AG20443 (cell line): ENCODE data around the gene PAX6.
A peak's percentile ranks its signal among the peaks of the same experiment; 100 is the strongest.

Experiments
- DNase-seq: peaks from one replicate; pipeline ENCODE4 v3.0.0; 2012; ENCODE audit warnings: low spot score, mixed read lengths

PAX6 gene

DNA sequence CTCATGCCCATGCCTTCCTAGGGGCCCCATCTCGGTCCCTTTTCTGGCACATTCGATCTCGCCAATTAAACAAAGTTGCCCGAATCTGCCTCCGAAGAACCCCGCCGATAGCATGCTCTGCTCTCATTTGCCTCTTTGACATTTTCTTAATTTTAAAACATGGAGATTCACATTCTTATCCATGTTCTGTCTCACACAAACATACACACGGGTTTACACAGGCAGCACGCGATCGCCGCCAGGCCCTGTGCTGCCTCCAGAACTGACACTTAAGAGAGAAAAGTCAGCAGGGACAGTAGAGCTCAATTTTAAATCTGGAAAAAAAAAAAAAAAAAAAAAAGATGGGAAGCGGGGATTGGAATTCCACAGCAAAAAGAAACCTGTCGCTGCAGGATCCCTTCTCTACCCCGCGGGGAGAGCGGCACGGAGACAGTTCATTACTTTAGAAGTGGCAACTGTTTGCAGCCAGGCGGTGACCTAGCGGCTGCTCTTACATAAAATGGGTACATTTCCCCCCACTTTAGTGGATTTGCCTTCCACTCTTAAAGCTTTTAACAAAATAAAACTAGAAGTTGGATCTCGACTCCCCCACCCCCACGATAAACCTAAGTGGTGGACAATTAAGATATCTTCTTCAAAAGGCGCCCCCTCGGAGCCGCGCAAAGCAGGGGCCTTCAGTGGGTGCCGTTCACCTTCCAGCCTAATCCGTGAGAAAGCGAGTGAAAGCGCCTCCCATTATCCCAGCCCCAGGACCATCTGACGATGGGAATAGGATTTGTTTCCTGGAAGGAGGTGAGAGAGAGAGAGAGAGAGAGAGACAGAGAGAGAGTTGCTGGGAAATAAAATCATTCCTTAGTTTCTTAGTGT, 13.7 kb downstream of the PAX6 start:
- no peak for DNase-seq

DNA sequence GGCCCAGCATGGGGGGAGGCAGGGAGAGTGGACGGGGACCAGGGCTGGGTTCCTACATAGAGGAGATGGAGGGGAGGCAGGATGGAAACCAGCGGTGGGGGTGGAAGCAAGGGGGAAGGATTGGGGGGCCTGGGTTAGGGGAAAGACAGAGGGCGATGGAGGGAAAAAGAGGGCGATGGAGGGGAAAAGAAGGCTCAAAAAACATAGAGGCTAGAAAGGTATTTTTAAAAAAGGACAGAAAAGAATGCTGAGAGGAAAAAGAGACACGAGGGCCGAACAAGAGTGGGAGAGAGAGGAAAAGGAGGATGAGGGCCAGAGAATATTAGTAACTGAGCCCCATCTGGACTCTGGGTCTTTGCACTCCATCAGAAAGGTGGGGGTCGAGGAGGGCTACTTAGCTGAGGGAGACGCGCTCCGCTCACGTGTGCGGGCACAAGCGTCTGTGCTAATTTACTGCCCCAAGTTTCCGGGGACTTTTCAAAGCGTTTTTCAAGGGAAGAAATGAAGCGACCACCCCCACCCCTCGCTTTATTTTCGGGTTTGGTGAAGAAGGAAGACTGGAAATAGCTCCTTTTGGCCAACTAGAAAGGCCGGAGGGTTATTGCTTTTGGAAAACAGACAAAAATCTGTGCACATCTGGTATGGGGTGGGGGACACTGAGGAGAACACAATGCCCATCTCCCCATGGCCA, 14.5 kb downstream of the PAX6 start:
- DNase-seq = no peak

DNA sequence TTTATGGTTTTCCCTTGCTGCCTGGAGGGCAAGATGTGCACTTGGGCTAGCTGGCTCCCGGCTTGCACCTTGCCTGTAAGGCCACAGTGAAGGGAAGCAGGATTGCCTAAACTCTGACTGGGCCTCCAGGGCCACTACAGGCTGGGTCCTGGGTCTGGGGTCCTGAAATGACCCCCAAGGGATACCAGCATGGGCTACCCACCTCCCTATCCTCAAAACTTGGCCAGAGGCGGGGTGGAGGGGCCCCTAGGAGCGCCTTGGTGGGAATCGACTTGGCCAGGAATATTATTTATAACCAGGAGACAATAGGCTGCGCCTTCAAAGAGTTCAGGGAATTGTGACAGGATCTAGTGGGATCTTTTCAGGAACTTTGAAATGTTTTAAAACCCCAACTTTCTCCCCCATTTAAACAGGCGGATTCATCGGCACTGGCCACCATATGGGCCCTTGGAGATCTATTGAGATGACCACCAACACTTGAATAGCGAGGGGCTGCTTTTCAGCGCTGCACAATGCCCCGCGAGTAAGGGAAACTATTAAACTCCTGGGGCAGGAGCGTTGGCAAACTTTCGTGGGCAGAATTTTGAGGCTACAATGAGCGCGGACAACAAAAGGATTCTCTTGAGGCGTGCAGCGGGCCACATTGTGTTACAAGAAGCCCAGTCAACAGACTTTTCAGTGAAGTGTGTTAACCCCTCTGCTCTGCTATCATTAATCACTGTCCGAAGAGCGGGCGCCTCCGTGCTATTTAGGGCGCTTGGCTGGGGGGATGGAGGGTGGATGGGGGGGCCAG, 15.2 kb downstream of the PAX6 start:
- DNase-seq = no peak

DNA sequence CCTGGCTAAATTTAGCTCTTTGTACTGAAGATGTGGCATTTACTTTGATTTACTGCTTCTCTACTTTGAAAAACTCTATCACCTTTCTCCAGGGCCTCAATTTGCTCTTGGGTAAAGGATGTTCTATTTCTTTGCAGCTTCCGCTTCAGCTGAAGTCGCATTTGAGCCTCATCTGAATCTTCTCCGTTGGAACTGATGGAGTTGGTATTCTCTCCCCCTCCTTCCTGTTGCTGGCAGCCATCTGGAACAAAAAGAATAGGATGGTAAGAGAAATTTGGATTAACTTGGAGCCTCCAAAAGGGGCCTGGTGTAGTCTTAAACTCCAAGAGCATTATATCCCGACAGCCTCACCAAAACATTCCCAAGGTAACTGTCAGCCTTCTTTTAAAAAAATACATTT, 16.6 kb downstream of the PAX6 start:
- DNase-seq = no peak

DNA sequence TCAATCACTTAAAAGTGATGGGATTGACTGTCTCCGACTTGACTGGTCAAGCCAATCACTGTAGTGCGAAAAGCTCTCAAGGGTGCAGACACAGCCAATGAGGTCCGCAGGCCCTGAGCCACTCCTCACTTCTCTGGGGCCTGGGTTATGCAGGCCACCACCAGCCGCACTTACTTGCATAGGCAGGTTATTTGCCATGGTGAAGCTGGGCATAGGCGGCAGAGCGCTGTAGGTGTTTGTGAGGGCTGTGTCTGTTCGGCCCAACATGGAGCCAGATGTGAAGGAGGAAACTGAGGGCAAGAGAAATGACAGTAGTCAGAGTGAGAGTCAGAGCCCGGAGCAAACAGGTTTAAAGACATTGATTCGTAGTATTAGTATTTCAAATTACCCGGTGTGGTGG, 17.9 kb downstream of the PAX6 start:
- DNase-seq = no peak

DNA sequence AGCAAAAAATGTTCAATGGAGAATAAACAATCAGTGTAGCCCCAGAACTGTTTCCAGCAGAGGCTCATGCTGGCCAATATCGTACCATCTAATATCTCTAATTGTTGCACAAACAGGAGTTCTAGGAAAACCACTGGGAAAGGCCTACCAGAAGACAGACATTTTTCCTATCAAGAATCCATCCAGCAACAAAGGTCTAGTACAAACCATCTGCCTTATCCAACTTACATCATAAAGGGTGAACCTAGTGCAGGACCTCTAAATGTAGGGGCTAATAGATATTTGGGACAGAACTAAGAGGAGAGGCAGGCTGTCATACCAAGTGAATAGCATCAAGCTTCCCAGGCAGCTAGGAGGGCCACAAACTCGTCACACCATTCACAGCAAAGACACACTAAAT, 18.7 kb downstream of the PAX6 start:
- no peak for DNase-seq

DNA sequence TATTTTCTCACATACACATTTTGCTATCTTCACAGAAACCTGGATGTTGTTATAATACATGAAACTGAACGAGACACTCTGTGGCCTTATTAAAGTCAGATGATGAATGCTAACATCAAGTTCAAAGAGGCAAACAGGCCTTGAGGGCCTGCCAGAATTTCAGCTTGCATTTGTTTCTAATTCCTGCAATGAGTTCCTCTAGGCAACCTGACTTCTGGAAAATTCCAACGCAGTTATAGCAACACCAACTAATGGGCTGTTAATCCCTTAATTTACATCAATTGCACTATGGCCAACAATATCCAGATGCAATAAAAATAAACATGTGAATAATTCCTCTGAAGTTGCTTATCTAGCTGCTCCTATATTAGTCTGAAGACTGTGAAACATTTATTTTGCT, 19.1 kb downstream of the PAX6 start:
- DNase-seq = no peak

DNA sequence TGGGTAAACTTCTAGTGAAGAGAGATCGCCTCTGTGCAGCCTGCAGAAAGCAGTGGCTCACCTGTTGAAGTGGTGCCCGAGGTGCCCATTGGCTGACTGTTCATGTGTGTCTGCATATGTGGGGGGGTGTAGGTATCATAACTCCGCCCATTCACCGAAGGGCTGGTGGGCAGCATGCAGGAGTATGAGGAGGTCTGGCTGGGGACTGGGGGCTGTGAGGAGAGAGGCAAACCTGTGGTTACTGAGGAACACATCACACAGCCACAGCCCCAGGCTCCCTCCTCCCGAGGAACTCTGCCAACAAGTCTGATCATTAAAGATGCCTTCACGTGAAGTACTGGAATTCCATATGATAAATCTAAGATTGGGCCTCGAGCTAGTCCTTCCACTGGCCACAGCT, 20.5 kb downstream of the PAX6 start:
- no peak for DNase-seq

DNA sequence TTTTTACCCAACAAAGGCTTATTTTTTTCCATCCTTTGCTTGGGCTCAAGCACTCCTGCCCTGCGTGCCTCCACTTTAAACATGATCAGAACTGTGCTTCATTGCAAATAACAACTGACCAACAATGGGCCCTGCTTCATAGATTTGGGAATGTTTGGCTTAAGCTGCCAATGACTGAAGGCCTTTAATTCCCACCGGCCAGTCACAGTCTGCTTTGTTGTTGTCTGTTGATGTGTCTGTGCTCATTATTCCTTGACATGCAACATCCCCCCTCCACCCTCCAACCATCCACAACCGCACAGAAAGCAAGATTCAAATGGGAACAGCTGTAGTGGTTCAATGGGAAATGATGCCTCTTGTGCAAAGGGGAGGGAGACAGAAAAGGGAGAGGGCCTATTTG, 23.0 kb downstream of the PAX6 start:
- DNase-seq = no peak

DNA sequence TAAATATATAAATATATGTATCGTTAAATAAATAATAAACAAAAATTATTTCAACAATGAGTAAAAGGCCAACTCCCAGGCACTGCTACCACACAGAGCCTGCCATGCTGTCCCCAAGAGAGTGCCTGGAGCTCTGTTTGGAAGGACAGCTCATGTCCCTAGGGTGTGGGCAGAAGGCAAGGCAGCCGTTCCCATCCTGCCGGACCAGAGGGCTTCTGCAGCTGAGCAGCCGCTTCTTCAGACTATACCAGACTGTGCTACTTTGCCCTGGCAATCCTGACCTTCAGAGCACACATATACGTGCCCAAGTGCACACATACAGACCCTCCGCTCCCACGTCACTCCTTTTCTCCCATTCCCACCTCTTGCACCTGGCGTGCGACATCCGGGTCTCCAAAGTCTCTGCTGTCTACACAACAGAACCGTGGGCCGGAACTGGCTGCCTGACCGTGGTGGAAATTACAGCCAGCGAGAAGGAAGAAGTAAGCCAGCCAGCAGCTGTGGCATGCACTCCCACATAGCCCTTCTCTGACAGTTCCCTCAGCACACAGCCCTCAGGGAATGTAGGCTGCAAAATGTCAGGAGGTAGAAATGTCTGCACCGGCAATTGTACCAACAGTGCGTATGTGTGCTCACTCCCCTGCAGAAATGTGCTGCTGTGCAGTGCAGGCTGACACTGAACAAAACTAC, 24.0 kb downstream of the PAX6 start:
- no peak for DNase-seq

DNA sequence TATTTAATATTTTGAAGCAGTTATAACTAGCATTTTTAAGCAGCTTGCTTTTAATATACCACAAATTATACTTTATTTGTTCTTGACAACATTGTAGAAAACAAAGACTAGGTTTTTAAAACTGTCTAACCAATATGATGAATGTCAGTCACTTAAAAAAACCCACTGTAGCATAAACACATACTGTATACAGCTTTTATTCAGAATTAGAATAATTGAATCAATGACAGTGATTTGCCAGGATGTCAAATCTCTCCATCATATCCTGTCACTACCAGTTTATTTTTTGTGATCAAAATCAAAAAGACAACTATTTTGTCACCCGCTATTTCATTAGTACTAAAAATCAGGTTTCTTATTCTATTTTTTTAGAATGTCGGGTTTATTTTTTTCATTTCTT, 26.5 kb downstream of the PAX6 start:
- DNase-seq = no peak

DNA sequence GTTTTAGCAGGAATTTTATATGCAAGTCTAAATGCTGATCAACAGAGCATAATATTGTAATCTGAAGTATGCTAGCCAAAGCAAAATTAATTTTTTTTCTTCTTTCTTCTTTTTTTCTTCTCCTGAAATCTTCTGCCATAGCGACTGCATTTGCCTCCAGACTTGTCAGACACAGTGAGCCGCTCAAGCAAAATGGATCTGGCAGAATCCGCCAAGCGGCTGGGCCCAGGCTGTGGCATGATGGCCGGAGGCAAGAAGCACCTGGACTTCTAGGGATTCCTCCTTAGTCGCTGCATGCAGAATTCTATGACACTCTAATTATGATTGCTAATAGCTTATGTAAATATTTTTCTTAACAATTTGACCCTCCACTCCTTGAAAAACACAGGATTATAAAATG, 27.9 kb downstream of the PAX6 start:
- no peak for DNase-seq

DNA sequence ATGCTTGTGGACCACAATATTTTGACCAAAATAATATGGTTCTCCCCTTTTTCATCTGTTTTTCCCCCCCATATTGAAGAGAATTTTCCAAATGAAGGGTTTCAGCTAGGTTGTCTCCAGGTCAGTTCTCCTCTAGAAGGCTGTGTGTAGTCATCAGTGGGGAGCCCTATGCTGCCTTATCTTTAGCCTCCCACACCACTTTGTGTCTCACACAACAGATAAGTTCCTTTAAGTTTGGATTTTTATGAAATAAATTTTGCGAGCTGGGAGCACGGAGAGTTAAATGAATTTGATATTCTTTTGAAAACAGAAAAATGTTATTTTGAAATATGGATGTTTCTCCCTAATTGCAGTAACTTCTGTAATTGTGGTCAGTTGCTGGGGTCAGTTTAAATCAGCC, 28.9 kb downstream of the PAX6 start:
- DNase-seq = no peak

DNA sequence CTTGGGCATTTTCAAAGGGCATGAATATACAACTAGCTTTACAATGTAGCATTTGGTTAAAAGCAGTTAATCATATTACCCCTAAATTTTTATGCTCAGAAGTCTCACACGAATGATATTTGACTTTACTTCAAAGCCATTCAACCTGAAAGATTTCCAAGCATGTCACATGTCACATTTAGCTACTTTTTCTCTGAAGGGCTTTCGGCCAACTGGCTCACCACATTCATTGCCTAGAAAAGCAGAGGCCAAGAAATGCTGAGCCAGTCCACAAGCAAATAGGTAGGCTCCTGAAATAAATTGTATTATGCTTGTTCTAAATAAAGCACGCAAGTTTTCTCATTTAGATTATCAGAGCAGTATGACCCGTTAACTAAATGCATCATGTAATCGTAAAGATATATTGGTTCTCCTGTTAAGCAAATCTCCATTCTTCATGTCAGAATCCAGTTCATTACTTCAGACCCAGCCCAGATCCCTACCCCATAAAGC, 30.6 kb downstream of the PAX6 start:
- no peak for DNase-seq

DNA sequence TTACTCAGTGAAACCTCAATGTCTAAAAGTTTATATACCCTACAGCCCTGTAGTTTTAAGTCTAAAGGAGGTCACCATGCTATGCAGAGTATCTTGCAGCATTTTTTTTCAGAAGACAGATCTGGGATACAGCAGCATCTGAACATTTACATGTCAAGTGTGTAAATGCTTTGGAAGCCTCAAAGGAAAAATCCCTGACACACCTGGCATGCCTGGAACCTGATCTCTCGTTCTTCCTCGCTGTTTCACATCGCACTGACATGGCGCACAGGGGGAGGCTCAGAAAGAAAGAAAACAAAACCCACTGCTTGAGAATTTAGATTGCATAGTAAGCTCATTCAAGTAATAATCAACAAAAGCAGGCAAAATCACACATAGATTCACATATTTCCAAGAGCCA, 31.0 kb downstream of the PAX6 start:
- DNase-seq = no peak

DNA sequence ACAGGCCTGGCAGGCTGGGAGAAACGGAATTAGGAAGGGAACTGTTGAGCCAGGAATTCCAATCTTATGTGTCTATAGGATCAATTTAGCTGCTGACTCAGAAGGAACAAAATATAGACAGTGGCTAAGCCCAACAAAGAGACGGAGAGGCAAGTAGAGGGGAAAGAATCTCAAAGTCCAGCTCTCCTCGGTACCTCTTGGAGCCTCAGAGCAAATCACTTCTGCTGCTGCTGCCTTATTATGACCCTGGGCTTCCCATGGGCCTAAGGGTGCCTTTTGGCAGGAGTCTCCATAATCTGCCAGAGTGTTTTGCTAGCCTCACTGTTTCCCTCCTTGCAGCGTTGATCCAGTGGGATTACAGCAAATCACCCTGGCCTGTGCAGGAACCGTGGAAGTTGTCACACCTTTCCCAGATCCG, 31.7 kb downstream of the PAX6 start:
- DNase-seq = peak; percentile 53

DNA sequence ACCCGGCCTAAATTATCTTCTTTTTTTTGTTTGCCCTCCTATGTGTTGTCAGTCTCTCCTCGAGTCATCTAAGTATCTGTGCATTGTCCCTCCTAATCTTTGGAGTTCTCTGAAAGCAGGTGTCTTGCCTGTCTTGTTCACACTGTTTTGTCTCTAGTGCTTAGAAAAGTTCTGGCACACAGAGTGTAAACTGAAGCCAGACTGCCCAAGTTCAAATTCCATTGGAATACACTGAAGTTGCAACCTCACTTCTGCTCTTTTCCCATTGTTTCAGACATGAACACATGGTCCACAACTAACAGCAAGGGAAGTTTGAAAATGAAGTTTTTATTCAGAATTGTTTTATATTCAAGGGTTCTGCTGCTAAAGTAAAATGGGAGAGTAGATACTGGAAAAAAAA, 38.7 kb downstream of the PAX6 start:
- no peak for DNase-seq

DNA sequence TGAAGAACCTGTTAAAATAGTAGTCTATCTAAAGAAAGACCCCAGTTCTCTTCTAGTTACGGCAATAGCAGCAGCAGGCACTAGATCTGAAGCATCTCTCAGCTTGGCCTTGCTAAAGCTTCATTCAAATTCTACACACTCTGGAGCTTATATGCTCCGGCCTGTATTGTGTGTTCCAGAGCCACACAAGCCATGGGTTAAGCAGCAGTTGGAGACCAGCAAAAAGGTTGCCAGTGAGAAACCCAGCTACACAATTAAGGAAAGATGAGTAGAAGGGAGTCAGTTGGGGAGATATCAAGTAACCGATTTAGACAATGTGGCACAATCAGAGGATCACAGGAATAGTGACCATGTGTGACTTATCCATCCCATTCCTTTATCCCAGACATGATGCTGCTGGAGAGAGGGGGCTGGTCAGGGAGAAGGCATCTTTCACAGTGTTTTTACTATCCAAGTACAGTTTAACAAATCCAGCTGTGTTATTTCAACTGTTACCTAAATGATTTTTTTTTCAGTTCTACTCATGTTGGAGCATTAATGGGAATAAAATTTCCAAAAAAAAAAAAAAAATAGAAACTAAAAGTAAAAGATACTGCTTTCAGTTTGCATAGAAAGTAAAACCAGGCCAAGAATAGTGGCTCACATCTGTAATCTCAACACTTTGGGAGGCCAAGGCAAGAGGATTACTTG, 41.0 kb downstream of the PAX6 start:
- no peak for DNase-seq

DNA sequence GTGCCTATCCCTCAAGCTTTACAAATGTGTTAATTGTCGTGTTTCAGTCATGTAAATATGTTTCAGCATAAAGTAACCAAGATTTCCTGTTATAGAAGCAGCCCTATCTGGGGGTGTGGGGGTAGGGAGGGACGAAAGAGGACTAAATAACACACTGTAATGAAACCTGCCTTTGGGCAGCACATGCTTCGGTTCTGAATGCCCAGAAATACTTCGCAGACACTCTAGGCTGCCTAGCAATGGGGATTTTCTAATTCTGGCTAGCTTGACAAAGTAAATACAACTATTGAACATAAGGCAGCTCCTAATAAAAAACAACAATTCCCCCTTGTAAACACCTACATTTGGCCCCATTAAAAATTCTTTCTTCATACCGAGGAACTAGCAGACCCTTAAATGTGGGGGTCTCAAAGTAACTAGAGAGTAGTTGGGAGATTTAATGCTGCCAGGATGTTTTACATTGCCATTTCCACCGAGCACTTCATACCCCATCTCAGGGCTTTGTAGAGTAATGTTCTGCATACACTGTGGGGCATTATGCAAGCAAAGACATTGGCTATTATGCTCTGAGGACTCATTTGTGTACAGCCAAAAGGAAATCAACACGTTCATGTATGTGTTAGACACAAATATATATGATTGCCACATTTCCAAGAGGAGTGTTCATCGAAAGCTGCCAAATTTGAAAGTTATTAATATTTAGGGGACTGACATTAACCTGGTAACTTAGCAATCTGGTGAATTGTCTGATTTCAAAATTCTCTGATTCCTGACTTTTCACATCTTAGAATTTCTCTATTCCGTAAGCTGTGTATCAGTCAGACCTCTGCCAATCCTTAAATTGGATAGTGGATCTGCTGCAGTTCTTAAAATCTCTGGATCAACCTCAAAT, 42.1 kb downstream of the PAX6 start:
- no peak for DNase-seq

DNA sequence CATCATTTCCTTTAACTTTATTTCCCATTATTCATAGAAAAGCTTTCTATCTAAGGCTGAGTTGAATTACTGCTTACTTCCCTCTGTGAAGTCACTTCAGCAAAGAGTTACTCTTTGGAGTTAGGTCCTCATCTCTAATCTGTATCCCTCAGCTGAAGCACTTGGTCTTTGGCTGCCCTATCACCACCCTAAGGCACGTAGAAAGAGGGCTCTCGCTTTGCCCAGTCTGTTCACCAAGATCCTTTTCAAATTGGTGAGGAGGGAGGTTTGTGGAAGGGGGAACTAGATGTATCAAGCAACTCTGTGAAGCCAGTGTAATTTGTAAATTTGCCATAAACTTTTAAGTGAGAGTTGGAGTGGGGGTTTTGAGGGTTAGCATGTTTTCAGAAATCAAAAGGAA, 43.4 kb downstream of the PAX6 start:
- no peak for DNase-seq
